GM18870 (cell line): ENCODE results near the gene NOP53.
"Not testable (repeated sequence)": the region's sequence is repeated elsewhere in the genome, so short reads cannot be mapped to it uniquely, and the experiment has no call there.

ENCODE experiments used
- ATAC-seq: cut with Tn5 transposase; IDR thresholded peaks from one replicate; pipeline ENCODE4 v1.9.1; 2021; ENCODE audit warnings: moderate library complexity; ENCODE audit not compliant: unreplicated experiment

NOP53 gene

GRCh38 chr19:47716270-47716937 lies 28.9 kb upstream of the NOP53 start:
- no peak for ATAC-seq

GRCh38 chr19:47718415-47719046 lies 26.8 kb upstream of the NOP53 start:
- ATAC-seq: not testable (repeated sequence)

- ATAC-seq: no peak
These were observed 26.1 kb upstream of the NOP53 start for GRCh38 chr19:47719047-47719859.

GRCh38 chr19:47720669-47721422 lies 24.5 kb upstream of the NOP53 start:
- ATAC-seq: no peak

GRCh38 chr19:47723581-47723940 lies 21.8 kb upstream of the NOP53 start:
- no peak for ATAC-seq

GRCh38 chr19:47725759-47726401 lies 19.5 kb upstream of the NOP53 start:
- ATAC-seq: no peak

- no peak for ATAC-seq
These were observed 18.9 kb upstream of the NOP53 start for GRCh38 chr19:47726467-47726866.

- not testable (repeated sequence) for ATAC-seq
These were observed 17.1 kb upstream of the NOP53 start for GRCh38 chr19:47728295-47728694.

GRCh38 chr19:47729468-47729798 lies 15.9 kb upstream of the NOP53 start:
- ATAC-seq: no peak

- ATAC-seq: no peak
These were observed 15.4 kb upstream of the NOP53 start for GRCh38 chr19:47729799-47730520.

GRCh38 chr19:47730521-47730889 lies 14.8 kb upstream of the NOP53 start:
- ATAC-seq: no peak

GRCh38 chr19:47730910-47731309 lies 14.4 kb upstream of the NOP53 start:
- no peak for ATAC-seq

GRCh38 chr19:47735131-47735530 lies 10.2 kb upstream of the NOP53 start:
- no peak for ATAC-seq

GRCh38 chr19:47740866-47741519 lies 4.4 kb upstream of the NOP53 start:
- ATAC-seq: no peak

GRCh38 chr19:47741544-47742140 lies 3.7 kb upstream of the NOP53 start:
- no peak for ATAC-seq

GRCh38 chr19:47742634-47743033 lies 2.7 kb upstream of the NOP53 start:
- no peak for ATAC-seq

- not testable (repeated sequence) for ATAC-seq
These were observed 783 bp downstream of the NOP53 start for GRCh38 chr19:47746129-47746528.

- ATAC-seq: no peak
These were observed 4.0 kb downstream of the NOP53 start for GRCh38 chr19:47749326-47749725.

GRCh38 chr19:47750752-47751151 lies 5.4 kb downstream of the NOP53 start:
- no peak for ATAC-seq
